Activated B cell treated with CpG ODN at 0.5 μM for 24 hours (primary cell): Measurements from ENCODE around the gene ZDHHC13. TPM values are rescaled to one million over a fixed set of nuclear protein-coding genes. Genes with fewer than 3 reads are reported as not detected.

Experiments used
- ATAC-seq: fragments of 200-7000 bp; cut with Tn5 transposase; one replicate; pipeline ENCODE4 v1.10.0; 2021; ENCODE audit warnings: low read depth, mild to moderate bottlenecking, moderate library complexity
- CTCF ChIA-PET: fragments of 350-600 bp; sonication (Branson Sonifier 250); formaldehyde crosslinking; loops from one replicate; lab custom pipeline; 2021; ENCODE audit warnings: antibody characterized with exemption; lab: Charles Lee
- POLR2A ChIA-PET: fragments of 350-600 bp; sonication (Branson Sonifier 250); formaldehyde crosslinking; loops from one replicate; lab custom pipeline; 2021; ENCODE audit warnings: antibody characterized with exemption; lab: Charles Lee
- DNase-seq: peaks from one replicate; pipeline ENCODE4 v3.0.0; 2022
- H3K27ac Mint-ChIP-seq: one replicate; pipeline ENCODE4 v1.8.0; 2020; ENCODE audit warnings: mixed read lengths
- H3K27me3 Mint-ChIP-seq: one replicate; pipeline ENCODE4 v1.8.0; 2021; ENCODE audit warnings: mixed read lengths
- H3K36me3 Mint-ChIP-seq: one replicate; pipeline ENCODE4 v1.8.0; 2021; ENCODE audit warnings: low read depth, mixed read lengths
- H3K4me1 Mint-ChIP-seq: one replicate; pipeline ENCODE4 v1.8.0; 2021; ENCODE audit warnings: mixed read lengths
- H3K4me3 Mint-ChIP-seq: one replicate; pipeline ENCODE4 v1.8.0; 2020; ENCODE audit warnings: mild to moderate bottlenecking, mixed read lengths
- H3K9me3 Mint-ChIP-seq: one replicate; pipeline ENCODE4 v1.8.0; 2020; ENCODE audit warnings: mixed read lengths
- intact Hi-C: fragments of 100-400 bp; cut with micrococcal nuclease; formaldehyde crosslinking; loops from one replicate; pipeline ENCODE4 v1.15.1; 2024
- total RNA-seq: library from RNA; stranded (reverse); gene quantifications from 2 replicates; pipeline ENCODE4 v1.2.3, GENCODE V29; 2022
- TF ChIP-seq, protein P1 (sequence below): fragments of 200-600 bp; IDR thresholded peaks from one replicate; pipeline ENCODE4 v1.8.0; 2022; ENCODE audit warnings: antibody characterized with exemption, mild to moderate bottlenecking

Gene ZDHHC13
- total RNA-seq, 1 donor from 2014 or later = 25.2 TPM

DNA sequence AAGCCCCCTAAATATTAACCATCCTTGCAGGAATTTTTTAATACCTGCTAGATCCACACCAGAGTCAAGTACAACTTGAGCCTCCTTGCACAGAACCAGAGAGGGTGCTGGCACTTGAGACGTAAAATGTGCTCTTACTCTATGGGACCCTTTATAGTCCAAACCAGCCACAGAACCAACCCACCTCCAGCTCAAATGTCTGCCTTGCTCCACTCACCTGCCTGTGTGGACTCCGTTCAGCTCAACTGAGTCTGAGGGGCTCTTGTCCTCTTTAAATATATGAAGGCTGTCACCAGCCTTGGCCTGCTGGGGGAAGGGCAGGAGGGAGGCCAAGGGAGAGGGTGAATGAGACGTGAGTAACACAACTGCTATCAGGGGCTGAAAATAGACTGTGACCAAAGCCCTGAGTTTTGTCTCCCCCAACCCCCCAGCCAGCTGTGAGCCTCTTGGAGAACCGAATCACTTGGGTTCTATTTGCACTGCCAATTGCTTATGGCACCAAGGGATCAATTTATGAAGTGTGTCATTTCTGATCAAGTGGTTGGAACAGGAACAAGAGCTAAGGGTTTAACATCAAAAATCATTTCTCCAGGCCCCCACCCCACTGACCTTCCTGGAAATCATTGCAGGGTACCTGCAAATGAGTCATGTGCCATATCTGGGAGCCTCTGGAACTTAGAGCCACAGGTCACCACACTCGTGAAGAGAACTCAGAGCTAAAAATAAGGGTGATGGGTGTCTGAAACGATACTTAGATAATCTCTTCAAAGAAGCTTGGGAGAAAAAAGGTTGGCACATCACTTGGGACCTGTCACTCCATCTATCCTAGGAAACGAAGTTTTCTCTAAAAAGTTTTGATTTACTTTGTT, 85.0 kb downstream of the ZDHHC13 start, which contains the start of gene CSRP3:
TSS of gene CSRP3 (minus strand) at position 247 of the 869 bp plus-strand sequence. CDS start 9,535 bp downstream, outside the sequence.
- Mint-ChIP-seq H3K36me3 (no peaks in the 10 kb centered on the region), H3K4me1 (no peaks in the 10 kb centered on the region), H3K4me3 (no peak within 1 kb of the TSS), H3K27me3 (peaks cover 13% of the 10 kb centered on the region), H3K27ac (no peak within 1 kb of the TSS), H3K9me3 (no peaks in the 10 kb centered on the region)
- intact Hi-C loops = no loop called here
- ChIA-PET POLR2A (no interaction called here), CTCF (no interaction called here)
- TF ChIP-seq, protein P1, sequence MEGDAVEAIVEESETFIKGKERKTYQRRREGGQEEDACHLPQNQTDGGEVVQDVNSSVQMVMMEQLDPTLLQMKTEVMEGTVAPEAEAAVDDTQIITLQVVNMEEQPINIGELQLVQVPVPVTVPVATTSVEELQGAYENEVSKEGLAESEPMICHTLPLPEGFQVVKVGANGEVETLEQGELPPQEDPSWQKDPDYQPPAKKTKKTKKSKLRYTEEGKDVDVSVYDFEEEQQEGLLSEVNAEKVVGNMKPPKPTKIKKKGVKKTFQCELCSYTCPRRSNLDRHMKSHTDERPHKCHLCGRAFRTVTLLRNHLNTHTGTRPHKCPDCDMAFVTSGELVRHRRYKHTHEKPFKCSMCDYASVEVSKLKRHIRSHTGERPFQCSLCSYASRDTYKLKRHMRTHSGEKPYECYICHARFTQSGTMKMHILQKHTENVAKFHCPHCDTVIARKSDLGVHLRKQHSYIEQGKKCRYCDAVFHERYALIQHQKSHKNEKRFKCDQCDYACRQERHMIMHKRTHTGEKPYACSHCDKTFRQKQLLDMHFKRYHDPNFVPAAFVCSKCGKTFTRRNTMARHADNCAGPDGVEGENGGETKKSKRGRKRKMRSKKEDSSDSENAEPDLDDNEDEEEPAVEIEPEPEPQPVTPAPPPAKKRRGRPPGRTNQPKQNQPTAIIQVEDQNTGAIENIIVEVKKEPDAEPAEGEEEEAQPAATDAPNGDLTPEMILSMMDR = no peak
- ATAC-seq = no peak
- DNase-seq = no peak

DNA sequence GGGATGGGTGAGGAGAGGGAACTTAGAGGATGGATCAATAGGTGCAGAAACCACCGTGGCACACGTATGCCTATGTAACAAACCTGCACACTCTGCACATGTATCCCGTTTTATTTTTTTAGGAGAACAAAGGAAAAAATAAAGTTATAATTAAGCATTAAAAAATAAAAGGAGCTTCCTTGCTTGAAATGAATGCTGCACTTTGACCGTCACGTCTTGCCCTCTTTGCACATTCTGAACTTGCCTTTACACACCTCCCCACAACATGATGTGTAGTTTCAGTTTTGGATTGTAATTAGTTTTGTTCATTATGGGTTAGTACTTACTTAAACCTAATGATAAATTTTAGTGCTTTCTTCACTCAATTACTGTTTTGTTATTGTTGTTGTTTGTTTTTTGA, 87.9 kb downstream of the ZDHHC13 start:
- no peaks in the 10 kb centered on the region for H3K36me3 Mint-ChIP-seq
- intact Hi-C loops = no loop called here
- CTCF ChIA-PET = no interaction called here
- no peaks in the 10 kb centered on the region for H3K9me3 Mint-ChIP-seq
- POLR2A ChIA-PET = no interaction called here
- H3K27ac Mint-ChIP-seq = no peak overlapping the region
- H3K4me1 Mint-ChIP-seq = no peaks in the 10 kb centered on the region
- no peak overlapping the region for H3K4me3 Mint-ChIP-seq
- TF ChIP-seq, protein P1 = no peak
- DNase-seq (no peak), ATAC-seq (no peak)
- H3K27me3 Mint-ChIP-seq = peaks cover 24% of the 10 kb centered on the region

DNA sequence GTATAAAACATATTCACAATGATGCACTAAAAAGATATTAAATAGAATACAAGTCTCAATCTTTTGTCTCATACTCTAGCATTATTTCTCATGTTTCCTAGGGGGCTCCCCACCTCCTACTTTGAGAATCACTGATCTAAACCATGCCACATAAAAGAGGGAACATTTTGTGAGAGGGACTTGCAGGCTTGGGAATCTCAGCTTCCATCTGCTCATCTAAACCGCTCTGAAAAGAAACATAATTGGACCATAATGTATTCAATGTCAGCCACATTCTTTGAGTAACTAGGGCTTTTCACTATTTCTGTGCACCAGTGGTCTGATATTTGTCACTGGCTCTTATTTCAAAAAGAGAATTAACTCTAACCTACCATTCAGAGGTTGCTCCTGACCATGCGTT, 91.2 kb downstream of the ZDHHC13 start:
- ATAC-seq = no peak

DNA sequence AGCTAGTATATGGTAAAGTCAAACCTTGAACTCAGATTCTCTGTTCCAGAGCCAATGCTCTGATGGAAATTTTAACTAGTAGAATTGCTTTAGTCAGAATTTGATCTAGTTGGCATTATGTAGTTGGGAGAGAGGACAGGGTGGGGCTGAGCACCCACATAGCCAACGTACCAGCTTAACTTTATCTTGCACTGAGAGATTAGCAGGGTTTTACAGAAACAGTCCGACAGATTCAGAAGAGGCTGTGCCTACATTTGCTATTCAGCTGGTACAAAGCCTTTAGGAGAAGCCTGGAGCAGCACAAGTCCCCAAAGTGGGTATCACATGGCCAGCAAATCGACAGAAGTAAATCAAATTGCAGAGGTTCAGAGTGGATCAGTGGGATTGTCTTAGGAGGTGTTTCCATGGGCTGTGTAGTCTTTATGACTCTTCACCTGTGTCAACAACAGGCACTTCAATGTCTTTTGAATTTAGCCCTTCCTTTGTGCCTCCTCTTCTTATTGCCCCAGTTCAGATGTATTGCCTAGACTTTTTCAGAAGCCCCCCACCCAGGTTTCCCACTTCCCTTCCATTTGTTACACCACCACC, 92.1 kb downstream of the ZDHHC13 start:
- H3K4me1 Mint-ChIP-seq = no peaks in the 10 kb centered on the region
- peaks cover 21% of the 10 kb centered on the region for H3K27me3 Mint-ChIP-seq
- H3K27ac Mint-ChIP-seq = no peak overlapping the region
- no peaks in the 10 kb centered on the region for H3K36me3 Mint-ChIP-seq
- ChIA-PET POLR2A (no interaction called here), CTCF (no interaction called here)
- ATAC-seq (no peak), DNase-seq (no peak)
- intact Hi-C loops = no loop called here
- TF ChIP-seq, protein P1 = no peak
- H3K4me3 Mint-ChIP-seq = no peak overlapping the region
- no peaks in the 10 kb centered on the region for H3K9me3 Mint-ChIP-seq

More for the DNA sequence above, 91.2 kb downstream of the ZDHHC13 start:
- Mint-ChIP-seq H3K36me3 (no peaks in the 10 kb centered on the region), H3K27ac (no peak overlapping the region), H3K27me3 (peaks cover 19% of the 10 kb centered on the region), H3K4me3 (no peak overlapping the region), H3K4me1 (no peaks in the 10 kb centered on the region), H3K9me3 (no peaks in the 10 kb centered on the region)
- TF ChIP-seq, protein P1 = no peak
- intact Hi-C loops = no loop called here
- no peak for DNase-seq
- ChIA-PET CTCF (no interaction called here), POLR2A (no interaction called here)

DNA sequence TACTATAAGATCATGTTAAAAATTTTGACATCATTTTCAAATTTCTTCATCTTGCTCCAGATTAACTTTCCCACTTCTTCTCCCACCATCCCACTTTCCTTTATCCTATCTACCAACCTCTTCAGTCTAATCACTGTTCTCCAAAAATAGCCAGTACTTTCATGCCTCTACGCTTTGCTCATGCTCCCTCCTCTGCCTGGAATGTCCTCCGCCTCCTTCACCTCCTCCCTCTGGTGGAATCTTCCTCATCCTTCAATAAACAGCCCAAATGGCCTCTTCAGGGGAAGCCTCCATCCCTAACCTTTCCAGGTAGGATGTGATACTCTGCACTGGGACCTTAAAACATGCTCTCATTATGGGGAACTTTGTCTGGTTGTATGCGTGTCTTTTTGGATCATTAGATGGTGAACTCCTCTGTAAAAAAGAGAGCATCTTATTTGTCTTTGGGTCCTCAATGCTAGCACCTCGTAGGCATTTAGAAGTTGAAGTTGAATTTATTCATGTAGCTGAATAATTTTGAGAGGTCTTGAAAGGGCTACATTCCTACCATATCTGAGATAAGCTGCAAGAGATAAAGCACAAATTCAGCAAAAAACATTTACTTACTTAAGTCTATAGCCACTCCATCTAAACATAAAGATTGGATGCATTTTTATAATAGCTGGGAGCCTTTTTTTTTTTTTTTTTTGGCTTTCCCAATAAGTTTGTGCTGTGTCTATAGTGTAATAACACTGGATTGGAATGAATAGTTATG, 92.8 kb downstream of the ZDHHC13 start:
- Mint-ChIP-seq H3K4me1 (no peaks in the 10 kb centered on the region), H3K27ac (no peak overlapping the region), H3K36me3 (no peaks in the 10 kb centered on the region), H3K9me3 (no peaks in the 10 kb centered on the region), H3K4me3 (no peak overlapping the region), H3K27me3 (peaks cover 21% of the 10 kb centered on the region)
- DNase-seq (no peak), ATAC-seq (no peak)
- intact Hi-C loops = no loop called here
- POLR2A ChIA-PET = no interaction called here
- CTCF ChIA-PET = no interaction called here
- TF ChIP-seq, protein P1 = no peak
